NCI-H2227 (cell line): ENCODE data around the gene POLR2A.

Source experiments
- DNase-seq: peaks from one replicate; lab custom pipeline; 2025; ENCODE audit not compliant: unreplicated experiment; lab: John Stamatoyannopoulos, UW

Gene POLR2A

GRCh38 chr17:7484067-7484918, at the start of gene POLR2A:
POLR2A (plus strand) TSS chr17:7484366.
- peak; percentile 95 for DNase-seq

- DNase-seq, result no peak
Observed at GRCh38 chr17:7435676-7436555, 48.2 kb upstream of the POLR2A start.

GRCh38 chr17:7436556-7437368, 47.4 kb upstream of the POLR2A start:
- DNase-seq, result peak; percentile 81

GRCh38 chr17:7437369-7437863, 46.8 kb upstream of the POLR2A start:
- DNase-seq, result peak; percentile 44

- peak; percentile 72 for DNase-seq
Observed at GRCh38 chr17:7437950-7438614, 46.1 kb upstream of the POLR2A start.

- no peak for DNase-seq
Observed at GRCh38 chr17:7438656-7439460, 45.3 kb upstream of the POLR2A start.

GRCh38 chr17:7439462-7440112, 44.6 kb upstream of the POLR2A start, which contains the start of gene FGF11:
FGF11 (plus strand) TSS chr17:7439512; CDS start chr17:7439621, 109 bp downstream.
- no peak for DNase-seq

GRCh38 chr17:7440113-7440833, 43.9 kb upstream of the POLR2A start:
- DNase-seq, result peak; percentile 70

GRCh38 chr17:7440834-7441195, 43.4 kb upstream of the POLR2A start:
- peak; percentile 65 for DNase-seq

GRCh38 chr17:7441266-7441665, 42.9 kb upstream of the POLR2A start:
- no peak for DNase-seq

- DNase-seq, result no peak
Observed at GRCh38 chr17:7442142-7442541, 42.0 kb upstream of the POLR2A start.

- DNase-seq, result no peak
Observed at GRCh38 chr17:7443499-7444485, 40.4 kb upstream of the POLR2A start.

GRCh38 chr17:7444682-7445618, 39.2 kb upstream of the POLR2A start, which contains the start of gene CHRNB1:
CHRNB1 (plus strand) TSS chr17:7445061; CDS start chr17:7445128, 67 bp downstream.
- DNase-seq, result peak; percentile 64

- peak; percentile 64 for DNase-seq
Observed at GRCh38 chr17:7445619-7445968, 38.6 kb upstream of the POLR2A start.

- no peak for DNase-seq
Observed at GRCh38 chr17:7448461-7448860, 35.7 kb upstream of the POLR2A start.

GRCh38 chr17:7459961-7460545, 24.1 kb upstream of the POLR2A start:
- DNase-seq, result no peak
